ENCODE data around the gene ASB3.

The ASB3 gene

DNA sequence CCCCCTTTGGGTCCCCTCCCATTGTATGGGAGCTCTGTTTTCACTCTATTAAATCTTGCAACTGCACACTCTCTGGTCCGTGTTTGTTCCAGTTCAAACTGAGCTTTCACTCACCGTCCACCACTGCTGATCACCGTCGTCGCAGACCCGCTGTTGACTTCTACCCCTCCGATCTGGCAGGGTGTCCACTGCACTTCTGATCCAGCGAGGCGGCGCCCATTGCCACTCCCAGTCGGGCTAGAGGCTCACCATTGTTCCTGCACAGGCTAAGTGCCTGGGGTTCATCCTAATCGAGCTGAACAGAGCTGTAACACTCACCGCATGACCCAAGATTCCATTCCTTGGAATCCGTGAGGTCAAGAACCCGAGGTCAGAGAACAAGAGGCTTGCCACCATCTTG is 30.1 kb downstream of the ASB3 start:
- H3K4me3 ChIP-seq (IDR thresholded peaks at IDR 0.05; ENCODE audit: insufficient read depth, low read depth, low read length) = no peak overlapping the region
- H3K36me3 ChIP-seq (ENCODE audit: insufficient read depth) = no peaks in the 10 kb centered on the region
- TF ChIP-seq, protein P1, sequence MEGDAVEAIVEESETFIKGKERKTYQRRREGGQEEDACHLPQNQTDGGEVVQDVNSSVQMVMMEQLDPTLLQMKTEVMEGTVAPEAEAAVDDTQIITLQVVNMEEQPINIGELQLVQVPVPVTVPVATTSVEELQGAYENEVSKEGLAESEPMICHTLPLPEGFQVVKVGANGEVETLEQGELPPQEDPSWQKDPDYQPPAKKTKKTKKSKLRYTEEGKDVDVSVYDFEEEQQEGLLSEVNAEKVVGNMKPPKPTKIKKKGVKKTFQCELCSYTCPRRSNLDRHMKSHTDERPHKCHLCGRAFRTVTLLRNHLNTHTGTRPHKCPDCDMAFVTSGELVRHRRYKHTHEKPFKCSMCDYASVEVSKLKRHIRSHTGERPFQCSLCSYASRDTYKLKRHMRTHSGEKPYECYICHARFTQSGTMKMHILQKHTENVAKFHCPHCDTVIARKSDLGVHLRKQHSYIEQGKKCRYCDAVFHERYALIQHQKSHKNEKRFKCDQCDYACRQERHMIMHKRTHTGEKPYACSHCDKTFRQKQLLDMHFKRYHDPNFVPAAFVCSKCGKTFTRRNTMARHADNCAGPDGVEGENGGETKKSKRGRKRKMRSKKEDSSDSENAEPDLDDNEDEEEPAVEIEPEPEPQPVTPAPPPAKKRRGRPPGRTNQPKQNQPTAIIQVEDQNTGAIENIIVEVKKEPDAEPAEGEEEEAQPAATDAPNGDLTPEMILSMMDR (conservative IDR thresholded peaks at IDR 0.05; ENCODE audit: low read depth, low read length) = no peak
- no peaks in the 10 kb centered on the region for H3K27me3 ChIP-seq (ENCODE audit: insufficient read depth, low read depth)
- H2AFZ ChIP-seq (ENCODE audit: low read depth) = no peak overlapping the region
- no peaks in the 10 kb centered on the region for H4K20me1 ChIP-seq (ENCODE audit: insufficient read depth)
- H3K79me2 ChIP-seq (ENCODE audit: insufficient read depth, low read depth) = no peaks in the 10 kb centered on the region
- H3K9ac ChIP-seq = no peak overlapping the region
- no peaks in the 10 kb centered on the region for H3K4me1 ChIP-seq (ENCODE audit: low read depth, poor library complexity, severe bottlenecking)
- H3K4me2 ChIP-seq = no peak overlapping the region
- H3K27ac ChIP-seq = no peak overlapping the region

DNA sequence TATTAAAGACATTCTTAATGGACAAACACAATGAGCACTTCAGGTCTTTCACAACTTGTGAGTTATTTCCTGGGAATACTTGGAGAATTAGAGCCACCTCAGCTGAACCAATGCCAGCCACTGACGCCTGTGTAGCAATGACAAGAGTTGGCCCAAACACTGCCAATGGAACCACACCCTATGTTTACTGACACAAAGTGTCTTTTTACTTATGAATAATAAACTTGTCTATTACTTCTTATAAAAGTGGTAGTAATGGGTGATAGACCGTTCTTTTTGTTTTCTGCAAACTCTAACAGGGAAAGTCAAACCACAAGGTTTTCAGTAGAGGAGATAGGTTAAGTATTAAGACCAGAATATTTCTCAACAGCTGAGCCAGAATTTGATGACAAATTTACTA is 31.6 kb downstream of the ASB3 start:
- Histone ChIP-seq H3K4me3 (IDR thresholded peaks at IDR 0.05; ENCODE audit: insufficient read depth, low read depth, low read length) (no peak overlapping the region), H3K4me2 (no peak overlapping the region), H3K36me3 (ENCODE audit: insufficient read depth) (no peaks in the 10 kb centered on the region), H4K20me1 (ENCODE audit: insufficient read depth) (no peaks in the 10 kb centered on the region), H3K79me2 (ENCODE audit: insufficient read depth, low read depth) (no peaks in the 10 kb centered on the region), H3K27ac (no peak overlapping the region), H3K9ac (no peak overlapping the region), H3K27me3 (ENCODE audit: insufficient read depth, low read depth) (no peaks in the 10 kb centered on the region), H3K4me1 (ENCODE audit: low read depth, poor library complexity, severe bottlenecking) (peaks cover 14% of the 10 kb centered on the region), H2AFZ (ENCODE audit: low read depth) (no peak overlapping the region)
- TF ChIP-seq, protein P1 (conservative IDR thresholded peaks at IDR 0.05; ENCODE audit: low read depth, low read length) = no peak

- H3K4me1 ChIP-seq (ENCODE audit: low read depth, poor library complexity, severe bottlenecking) = peaks cover 21% of the 10 kb centered on the region
- H3K9ac ChIP-seq = no peak overlapping the region
- no peak overlapping the region for H3K4me2 ChIP-seq
- H2AFZ ChIP-seq (ENCODE audit: low read depth) = no peak overlapping the region
- H3K27ac ChIP-seq = no peak overlapping the region
- H4K20me1 ChIP-seq (ENCODE audit: insufficient read depth) = no peaks in the 10 kb centered on the region
- H3K4me3 ChIP-seq (IDR thresholded peaks at IDR 0.05; ENCODE audit: insufficient read depth, low read depth, low read length) = no peak overlapping the region
- TF ChIP-seq, protein P1 (conservative IDR thresholded peaks at IDR 0.05; ENCODE audit: low read depth, low read length) = no peak
- no peaks in the 10 kb centered on the region for H3K79me2 ChIP-seq (ENCODE audit: insufficient read depth, low read depth)
- no peaks in the 10 kb centered on the region for H3K36me3 ChIP-seq (ENCODE audit: insufficient read depth)
- H3K27me3 ChIP-seq (ENCODE audit: insufficient read depth, low read depth) = no peaks in the 10 kb centered on the region
Observed at GRCh38 chr2:53753041-53753440, 33.7 kb downstream of the ASB3 start.

DNA sequence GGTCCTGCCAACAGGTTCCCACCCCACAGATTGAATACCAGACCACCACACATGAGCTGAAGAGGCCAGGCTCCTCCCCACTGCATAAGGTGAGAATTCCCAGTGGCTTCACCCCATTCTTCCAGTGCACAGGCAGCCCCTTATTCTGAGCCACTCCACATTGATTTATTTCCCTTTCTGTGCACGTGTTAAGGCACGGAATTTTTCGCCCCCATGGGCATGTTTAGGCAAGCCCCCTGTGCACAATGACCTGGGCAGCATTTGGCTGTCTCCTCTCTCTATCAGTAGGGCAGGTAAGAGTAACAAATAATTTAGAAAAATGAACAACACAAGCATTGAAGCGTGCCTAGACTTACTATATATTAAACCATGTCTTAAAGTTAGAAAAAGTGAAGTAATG is 34.4 kb downstream of the ASB3 start:
- TF ChIP-seq, protein P1 (conservative IDR thresholded peaks at IDR 0.05; ENCODE audit: low read depth, low read length) = no peak
- Histone ChIP-seq H3K4me2 (no peak overlapping the region), H3K79me2 (ENCODE audit: insufficient read depth, low read depth) (no peaks in the 10 kb centered on the region), H4K20me1 (ENCODE audit: insufficient read depth) (no peaks in the 10 kb centered on the region), H3K9ac (no peak overlapping the region), H3K4me3 (IDR thresholded peaks at IDR 0.05; ENCODE audit: insufficient read depth, low read depth, low read length) (no peak overlapping the region), H3K27me3 (ENCODE audit: insufficient read depth, low read depth) (no peaks in the 10 kb centered on the region), H3K27ac (no peak overlapping the region), H2AFZ (ENCODE audit: low read depth) (no peak overlapping the region), H3K36me3 (ENCODE audit: insufficient read depth) (no peaks in the 10 kb centered on the region), H3K4me1 (ENCODE audit: low read depth, poor library complexity, severe bottlenecking) (peaks cover 21% of the 10 kb centered on the region)
